Body of pancreas (tissue), 4 donors: ENCODE data around the gene INTS12.

Source experiments
- CTCF ChIP-seq, 7 experiments: fragments of 450-650 bp in 4 of 7; fragments of 200-600 bp in 3 of 7; sonication (generic) in 3 of 7; IDR thresholded peaks; one replicate each; pipeline ENCODE4 v1.5.1; 2016 to 2019; ENCODE audit warnings: antibody characterized with exemption in 7 of 7
- POLR2A ChIP-seq, 3 donors: fragments of 450-650 bp; IDR thresholded peaks; one replicate each; pipeline ENCODE4 v1.6.1; 2016; ENCODE audit warnings: antibody characterized with exemption in 3 of 3, mild to moderate bottlenecking in 2 of 3

GRCh38 chr4:105741548-105741947 is 33.1 kb upstream of the INTS12 start:
- TF ChIP-seq CTCF (IDR thresholded peaks at IDR 0.05), result no peak
- no peak for TF ChIP-seq POLR2A (IDR thresholded peaks at IDR 0.05)
